WTC11 (cell line): ENCODE measurements around the gene SEMA7A.

Source experiments
- CREM ChIP-seq: sonication (generic); formaldehyde crosslinking; IDR thresholded peaks from 2 replicates; pipeline ENCODE4 v1.8.1; 2022; ENCODE audit warnings: mild to moderate bottlenecking, missing genetic modification reagents, moderate library complexity
- ESRRA ChIP-seq: sonication (generic); formaldehyde crosslinking; IDR thresholded peaks from 2 replicates; pipeline ENCODE4 v1.8.1; 2022; ENCODE audit warnings: mild to moderate bottlenecking, missing genetic modification reagents, borderline replicate concordance
- FOXK1 ChIP-seq: sonication (generic); formaldehyde crosslinking; IDR thresholded peaks from 2 replicates; pipeline ENCODE4 v1.8.0; 2022; ENCODE audit warnings: mild to moderate bottlenecking, moderate library complexity, missing genetic modification reagents
- IRF2 ChIP-seq: sonication (generic); formaldehyde crosslinking; IDR thresholded peaks from 2 replicates; pipeline ENCODE4 v1.8.0; 2022; ENCODE audit warnings: low read depth, missing genetic modification reagents, borderline replicate concordance
- KAT7 ChIP-seq: sonication (generic); formaldehyde crosslinking; IDR thresholded peaks from 2 replicates; pipeline ENCODE4 v1.8.1; 2023; ENCODE audit warnings: missing genetic modification reagents, mild to moderate bottlenecking, borderline replicate concordance
- NFE2L1 ChIP-seq: sonication (generic); formaldehyde crosslinking; IDR thresholded peaks from 2 replicates; pipeline ENCODE4 v1.8.1; 2023; ENCODE audit warnings: missing genetic modification reagents
- ZNF121 ChIP-seq: sonication (generic); formaldehyde crosslinking; IDR thresholded peaks from 2 replicates; pipeline ENCODE4 v1.8.0; 2023; ENCODE audit warnings: missing genetic modification reagents
- TF ChIP-seq, protein P1 (sequence below): fragments of 200-600 bp; IDR thresholded peaks from 2 replicates; pipeline ENCODE4 v1.8.0; 2022; ENCODE audit warnings: antibody characterized with exemption
- TF ChIP-seq, protein P2 (sequence below): sonication (generic); formaldehyde crosslinking; IDR thresholded peaks from 2 replicates; pipeline ENCODE4 v1.8.1; 2022; ENCODE audit warnings: mild to moderate bottlenecking, moderate library complexity, missing genetic modification reagents
- TF ChIP-seq, protein P3 (sequence below): sonication (generic); formaldehyde crosslinking; IDR thresholded peaks from 2 replicates; pipeline ENCODE4 v1.8.0; 2022; ENCODE audit warnings: mild to moderate bottlenecking, missing genetic modification reagents
- TF ChIP-seq, protein P4 (sequence below): sonication (generic); formaldehyde crosslinking; IDR thresholded peaks from 2 replicates; pipeline ENCODE4 v1.8.0; 2023; ENCODE audit warnings: missing genetic modification reagents, mild to moderate bottlenecking, borderline replicate concordance
- TF ChIP-seq, protein P5 (sequence below): sonication (generic); formaldehyde crosslinking; IDR thresholded peaks from 2 replicates; pipeline ENCODE4 v1.8.0; 2022; ENCODE audit warnings: mild to moderate bottlenecking, missing genetic modification reagents
- TF ChIP-seq, protein P6 (sequence below): sonication (generic); formaldehyde crosslinking; IDR thresholded peaks from 2 replicates; pipeline ENCODE4 v1.8.1; 2023; ENCODE audit warnings: mild to moderate bottlenecking, missing genetic modification reagents, moderate library complexity
- TF ChIP-seq, protein P7 (sequence below): sonication (generic); formaldehyde crosslinking; IDR thresholded peaks from 2 replicates; pipeline ENCODE4 v1.8.0; 2023; ENCODE audit warnings: mild to moderate bottlenecking, missing genetic modification reagents

DNA sequence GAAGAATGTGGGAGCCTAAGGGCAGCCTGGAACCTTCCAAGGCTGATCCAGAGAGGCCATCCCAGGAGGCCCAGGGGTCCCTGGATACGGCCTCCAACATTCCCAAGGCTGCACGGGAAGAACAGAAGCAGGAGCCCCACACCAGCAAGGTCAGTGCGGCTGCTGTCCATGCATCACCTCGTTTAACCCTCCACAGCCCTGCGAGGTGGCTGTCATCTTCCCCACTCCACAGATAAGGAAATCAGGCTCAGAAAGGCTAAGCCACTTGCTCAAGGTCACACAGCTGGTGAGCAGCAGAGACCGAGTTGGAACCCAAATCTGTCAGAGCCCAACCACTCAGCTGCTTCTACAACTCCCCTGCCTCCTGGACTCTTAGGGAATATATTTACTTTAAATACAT lies 21.6 kb downstream of the SEMA7A start:
- TF ChIP-seq, protein P1, sequence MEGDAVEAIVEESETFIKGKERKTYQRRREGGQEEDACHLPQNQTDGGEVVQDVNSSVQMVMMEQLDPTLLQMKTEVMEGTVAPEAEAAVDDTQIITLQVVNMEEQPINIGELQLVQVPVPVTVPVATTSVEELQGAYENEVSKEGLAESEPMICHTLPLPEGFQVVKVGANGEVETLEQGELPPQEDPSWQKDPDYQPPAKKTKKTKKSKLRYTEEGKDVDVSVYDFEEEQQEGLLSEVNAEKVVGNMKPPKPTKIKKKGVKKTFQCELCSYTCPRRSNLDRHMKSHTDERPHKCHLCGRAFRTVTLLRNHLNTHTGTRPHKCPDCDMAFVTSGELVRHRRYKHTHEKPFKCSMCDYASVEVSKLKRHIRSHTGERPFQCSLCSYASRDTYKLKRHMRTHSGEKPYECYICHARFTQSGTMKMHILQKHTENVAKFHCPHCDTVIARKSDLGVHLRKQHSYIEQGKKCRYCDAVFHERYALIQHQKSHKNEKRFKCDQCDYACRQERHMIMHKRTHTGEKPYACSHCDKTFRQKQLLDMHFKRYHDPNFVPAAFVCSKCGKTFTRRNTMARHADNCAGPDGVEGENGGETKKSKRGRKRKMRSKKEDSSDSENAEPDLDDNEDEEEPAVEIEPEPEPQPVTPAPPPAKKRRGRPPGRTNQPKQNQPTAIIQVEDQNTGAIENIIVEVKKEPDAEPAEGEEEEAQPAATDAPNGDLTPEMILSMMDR, result no peak
- TF ChIP-seq NFE2L1 (no peak), ZNF121 (CRISPR knock-in tag) (no peak), ESRRA (CRISPR knock-in tag) (no peak), CREM (CRISPR knock-in tag) (no peak), KAT7 (CRISPR knock-in tag) (no peak), FOXK1 (CRISPR knock-in tag) (no peak), IRF2 (CRISPR knock-in tag) (no peak)
- TF ChIP-seq, protein P2, sequence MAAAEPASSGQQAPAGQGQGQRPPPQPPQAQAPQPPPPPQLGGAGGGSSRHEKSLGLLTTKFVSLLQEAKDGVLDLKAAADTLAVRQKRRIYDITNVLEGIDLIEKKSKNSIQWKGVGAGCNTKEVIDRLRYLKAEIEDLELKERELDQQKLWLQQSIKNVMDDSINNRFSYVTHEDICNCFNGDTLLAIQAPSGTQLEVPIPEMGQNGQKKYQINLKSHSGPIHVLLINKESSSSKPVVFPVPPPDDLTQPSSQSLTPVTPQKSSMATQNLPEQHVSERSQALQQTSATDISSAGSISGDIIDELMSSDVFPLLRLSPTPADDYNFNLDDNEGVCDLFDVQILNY, result no peak
- TF ChIP-seq, protein P3, sequence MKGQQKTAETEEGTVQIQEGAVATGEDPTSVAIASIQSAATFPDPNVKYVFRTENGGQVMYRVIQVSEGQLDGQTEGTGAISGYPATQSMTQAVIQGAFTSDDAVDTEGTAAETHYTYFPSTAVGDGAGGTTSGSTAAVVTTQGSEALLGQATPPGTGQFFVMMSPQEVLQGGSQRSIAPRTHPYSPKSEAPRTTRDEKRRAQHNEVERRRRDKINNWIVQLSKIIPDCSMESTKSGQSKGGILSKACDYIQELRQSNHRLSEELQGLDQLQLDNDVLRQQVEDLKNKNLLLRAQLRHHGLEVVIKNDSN (CRISPR knock-in tag), result no peak
- TF ChIP-seq, protein P4, sequence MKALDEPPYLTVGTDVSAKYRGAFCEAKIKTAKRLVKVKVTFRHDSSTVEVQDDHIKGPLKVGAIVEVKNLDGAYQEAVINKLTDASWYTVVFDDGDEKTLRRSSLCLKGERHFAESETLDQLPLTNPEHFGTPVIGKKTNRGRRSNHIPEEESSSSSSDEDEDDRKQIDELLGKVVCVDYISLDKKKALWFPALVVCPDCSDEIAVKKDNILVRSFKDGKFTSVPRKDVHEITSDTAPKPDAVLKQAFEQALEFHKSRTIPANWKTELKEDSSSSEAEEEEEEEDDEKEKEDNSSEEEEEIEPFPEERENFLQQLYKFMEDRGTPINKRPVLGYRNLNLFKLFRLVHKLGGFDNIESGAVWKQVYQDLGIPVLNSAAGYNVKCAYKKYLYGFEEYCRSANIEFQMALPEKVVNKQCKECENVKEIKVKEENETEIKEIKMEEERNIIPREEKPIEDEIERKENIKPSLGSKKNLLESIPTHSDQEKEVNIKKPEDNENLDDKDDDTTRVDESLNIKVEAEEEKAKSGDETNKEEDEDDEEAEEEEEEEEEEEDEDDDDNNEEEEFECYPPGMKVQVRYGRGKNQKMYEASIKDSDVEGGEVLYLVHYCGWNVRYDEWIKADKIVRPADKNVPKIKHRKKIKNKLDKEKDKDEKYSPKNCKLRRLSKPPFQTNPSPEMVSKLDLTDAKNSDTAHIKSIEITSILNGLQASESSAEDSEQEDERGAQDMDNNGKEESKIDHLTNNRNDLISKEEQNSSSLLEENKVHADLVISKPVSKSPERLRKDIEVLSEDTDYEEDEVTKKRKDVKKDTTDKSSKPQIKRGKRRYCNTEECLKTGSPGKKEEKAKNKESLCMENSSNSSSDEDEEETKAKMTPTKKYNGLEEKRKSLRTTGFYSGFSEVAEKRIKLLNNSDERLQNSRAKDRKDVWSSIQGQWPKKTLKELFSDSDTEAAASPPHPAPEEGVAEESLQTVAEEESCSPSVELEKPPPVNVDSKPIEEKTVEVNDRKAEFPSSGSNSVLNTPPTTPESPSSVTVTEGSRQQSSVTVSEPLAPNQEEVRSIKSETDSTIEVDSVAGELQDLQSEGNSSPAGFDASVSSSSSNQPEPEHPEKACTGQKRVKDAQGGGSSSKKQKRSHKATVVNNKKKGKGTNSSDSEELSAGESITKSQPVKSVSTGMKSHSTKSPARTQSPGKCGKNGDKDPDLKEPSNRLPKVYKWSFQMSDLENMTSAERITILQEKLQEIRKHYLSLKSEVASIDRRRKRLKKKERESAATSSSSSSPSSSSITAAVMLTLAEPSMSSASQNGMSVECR (CRISPR knock-in tag), result no peak
- TF ChIP-seq, protein P5, sequence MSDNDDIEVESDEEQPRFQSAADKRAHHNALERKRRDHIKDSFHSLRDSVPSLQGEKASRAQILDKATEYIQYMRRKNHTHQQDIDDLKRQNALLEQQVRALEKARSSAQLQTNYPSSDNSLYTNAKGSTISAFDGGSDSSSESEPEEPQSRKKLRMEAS, result no peak
- TF ChIP-seq, protein P6, sequence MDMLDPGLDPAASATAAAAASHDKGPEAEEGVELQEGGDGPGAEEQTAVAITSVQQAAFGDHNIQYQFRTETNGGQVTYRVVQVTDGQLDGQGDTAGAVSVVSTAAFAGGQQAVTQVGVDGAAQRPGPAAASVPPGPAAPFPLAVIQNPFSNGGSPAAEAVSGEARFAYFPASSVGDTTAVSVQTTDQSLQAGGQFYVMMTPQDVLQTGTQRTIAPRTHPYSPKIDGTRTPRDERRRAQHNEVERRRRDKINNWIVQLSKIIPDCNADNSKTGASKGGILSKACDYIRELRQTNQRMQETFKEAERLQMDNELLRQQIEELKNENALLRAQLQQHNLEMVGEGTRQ (CRISPR knock-in tag), result no peak
- TF ChIP-seq, protein P7, sequence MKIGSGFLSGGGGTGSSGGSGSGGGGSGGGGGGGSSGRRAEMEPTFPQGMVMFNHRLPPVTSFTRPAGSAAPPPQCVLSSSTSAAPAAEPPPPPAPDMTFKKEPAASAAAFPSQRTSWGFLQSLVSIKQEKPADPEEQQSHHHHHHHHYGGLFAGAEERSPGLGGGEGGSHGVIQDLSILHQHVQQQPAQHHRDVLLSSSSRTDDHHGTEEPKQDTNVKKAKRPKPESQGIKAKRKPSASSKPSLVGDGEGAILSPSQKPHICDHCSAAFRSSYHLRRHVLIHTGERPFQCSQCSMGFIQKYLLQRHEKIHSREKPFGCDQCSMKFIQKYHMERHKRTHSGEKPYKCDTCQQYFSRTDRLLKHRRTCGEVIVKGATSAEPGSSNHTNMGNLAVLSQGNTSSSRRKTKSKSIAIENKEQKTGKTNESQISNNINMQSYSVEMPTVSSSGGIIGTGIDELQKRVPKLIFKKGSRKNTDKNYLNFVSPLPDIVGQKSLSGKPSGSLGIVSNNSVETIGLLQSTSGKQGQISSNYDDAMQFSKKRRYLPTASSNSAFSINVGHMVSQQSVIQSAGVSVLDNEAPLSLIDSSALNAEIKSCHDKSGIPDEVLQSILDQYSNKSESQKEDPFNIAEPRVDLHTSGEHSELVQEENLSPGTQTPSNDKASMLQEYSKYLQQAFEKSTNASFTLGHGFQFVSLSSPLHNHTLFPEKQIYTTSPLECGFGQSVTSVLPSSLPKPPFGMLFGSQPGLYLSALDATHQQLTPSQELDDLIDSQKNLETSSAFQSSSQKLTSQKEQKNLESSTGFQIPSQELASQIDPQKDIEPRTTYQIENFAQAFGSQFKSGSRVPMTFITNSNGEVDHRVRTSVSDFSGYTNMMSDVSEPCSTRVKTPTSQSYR (CRISPR knock-in tag), result no peak
